A549 (cell line): ENCODE measurements around the gene PHF21A. TPM values are rescaled to one million over a fixed set of nuclear protein-coding genes. Genes with fewer than 3 reads are reported as not detected.
A peak's percentile ranks its signal among the peaks of the same experiment; 100 is the strongest.

Experiments used
- ATAC-seq, 2 experiments: fragments of 200-7000 bp in 1 of 2; fragments of >200 bp in 1 of 2; cut with Nextera tagmentation in 1 of 2; cut with Tn5 transposase in 1 of 2; 3 replicates each; pipeline versions ENCODE4 v1.8.0 to v1.9.1; 2018 to 2020; ENCODE audit warnings: mild to moderate bottlenecking in 1 of 2, moderate library complexity in 1 of 2
- CTCF ChIA-PET: fragments of 300-600 bp; sonication (Branson Sonifier 250); formaldehyde crosslinking; extraction: SDS; loops from one replicate; lab custom pipeline; 2021; ENCODE audit warnings: antibody characterized with exemption, inconsistent platforms; lab: Yijun Ruan, JAX
- POLR2A ChIA-PET: fragments of 350-600 bp; formaldehyde crosslinking; extraction: SDS; loops from one replicate; lab custom pipeline; 2021; ENCODE audit warnings: antibody characterized with exemption, inconsistent platforms; lab: Yijun Ruan, JAX
- DNase-seq, 2 experiments: peaks; one replicate each; pipeline versions ENCODE4 v3.0.0 to v3.0.0-alpha.2; 2011 to 2016; ENCODE audit warnings: low read depth in 1 of 2, low spot score in 1 of 2
- FAIRE-seq: peaks from 2 replicates; lab custom pipeline; 2011; peaks lifted over from hg19 to GRCh38; lab: Jason Lieb, UNC
- H3K27ac ChIP-seq, 2 experiments: fragments of >200 bp; sonication (Bioruptor Twin); formaldehyde crosslinking; 3 replicates each; pipeline ENCODE4 v1.5.1; 2016 to 2017
- H3K4me1 ChIP-seq: fragments of >200 bp; sonication (Bioruptor Twin); formaldehyde crosslinking; 3 replicates; pipeline ENCODE4 v1.6.1; 2016
- H3K4me2 ChIP-seq: fragments of >200 bp; sonication (Bioruptor Twin); formaldehyde crosslinking; 3 replicates; pipeline ENCODE4 v1.6.1; 2016
- H3K4me3 ChIP-seq: fragments of >200 bp; sonication (Bioruptor Twin); formaldehyde crosslinking; 3 replicates; pipeline ENCODE4 v1.5.1; 2016
- H3K9me3 ChIP-seq: fragments of >200 bp; sonication (Bioruptor Twin); formaldehyde crosslinking; 3 replicates; pipeline ENCODE4 v1.6.1; 2016
- CBX2 ChIP-seq: fragments of 200-600 bp; sonication (generic); IDR thresholded peaks from 2 replicates; pipeline ENCODE4 v1.6.1; 2016; ENCODE audit warnings: low read depth, mild to moderate bottlenecking, borderline replicate concordance
- CHD4 ChIP-seq: fragments of 200-600 bp; sonication (generic); IDR thresholded peaks from 2 replicates; pipeline ENCODE4 v1.6.1; 2016; ENCODE audit warnings: antibody characterized with exemption, mild to moderate bottlenecking, borderline replicate concordance
- E2F6 ChIP-seq: IDR thresholded peaks from 2 replicates; pipeline ENCODE4 v1.6.1; 2012; ENCODE audit warnings: low read depth, borderline replicate concordance
- ELK1 ChIP-seq: fragments of 150-350 bp; IDR thresholded peaks from 2 replicates; pipeline ENCODE4 v1.6.1; 2014; ENCODE audit warnings: low read depth, mild to moderate bottlenecking, low read length
- EP300 ChIP-seq, 2 experiments: fragments of >200 bp; sonication (Bioruptor Twin); formaldehyde crosslinking; IDR thresholded peaks; 2 replicates in 1 of 2; 3 replicates in 1 of 2; pipeline ENCODE4 v1.6.1; 2016 to 2017
- ESRRA ChIP-seq: fragments of 150-350 bp; IDR thresholded peaks from 2 replicates; pipeline ENCODE4 v1.6.1; 2014; ENCODE audit warnings: mild to moderate bottlenecking, low read length, borderline replicate concordance
- FOSL2 ChIP-seq, 2 experiments: fragments of 450-650 bp in 1 of 2; fragments of >200 bp in 1 of 2; sonication (Bioruptor Twin) in 1 of 2; formaldehyde crosslinking; IDR thresholded peaks; 2 replicates each; pipeline versions ENCODE4 v1.5.0 to v1.6.1; 2016 to 2020; ENCODE audit warnings: mild to moderate bottlenecking in 1 of 2, moderate library complexity in 1 of 2
- GATA3 ChIP-seq: IDR thresholded peaks from 2 replicates; pipeline ENCODE4 v1.6.1; 2012; ENCODE audit warnings: borderline replicate concordance
- HES2 ChIP-seq: fragments of >200 bp; sonication (Bioruptor Twin); formaldehyde crosslinking; IDR thresholded peaks from 2 replicates; pipeline ENCODE4 v1.6.1; 2016
- HEYL ChIP-seq: fragments of 250-450 bp; sonication (Bioruptor Pico); IDR thresholded peaks from 2 replicates; pipeline ENCODE4 v1.8.0; 2021; ENCODE audit warnings: mild to moderate bottlenecking, moderate library complexity
- HOXA7 ChIP-seq: fragments of 250-450 bp; sonication (Bioruptor Pico); IDR thresholded peaks from 2 replicates; pipeline ENCODE4 v1.5.0; 2020; ENCODE audit warnings: mild to moderate bottlenecking, moderate library complexity
- HOXB13 ChIP-seq: fragments of 250-450 bp; sonication (Bioruptor Pico); IDR thresholded peaks from 2 replicates; pipeline ENCODE4 v1.5.0; 2020; ENCODE audit warnings: low read depth, mild to moderate bottlenecking, moderate library complexity
- JUN ChIP-seq, 2 experiments: fragments of >200 bp; sonication (Bioruptor Twin); formaldehyde crosslinking; IDR thresholded peaks; 2 replicates in 1 of 2; 3 replicates in 1 of 2; pipeline ENCODE4 v1.6.1; 2016 to 2017
- MAFK ChIP-seq: fragments of 450-650 bp; IDR thresholded peaks from 2 replicates; pipeline ENCODE4 v1.6.1; 2014; ENCODE audit not compliant: partially characterized antibody
- MAZ ChIP-seq: fragments of 150-350 bp; IDR thresholded peaks from 2 replicates; pipeline ENCODE4 v1.6.1; 2014; ENCODE audit warnings: antibody characterized with exemption, low read depth, low read length, borderline replicate concordance
- MYC ChIP-seq: IDR thresholded peaks from 2 replicates; pipeline ENCODE4 v1.6.1; 2012; ENCODE audit warnings: mild to moderate bottlenecking, inconsistent platforms, low read length, improper control_type of control experiment, borderline replicate concordance
- NFE2L2 ChIP-seq: fragments of 150-350 bp; conservative IDR thresholded peaks from 2 replicates; pipeline ENCODE4 v1.6.1; 2014; ENCODE audit warnings: low read length
- NPAS2 ChIP-seq: fragments of 250-450 bp; sonication (Bioruptor Pico); IDR thresholded peaks from 2 replicates; pipeline ENCODE4 v1.8.0; 2022; ENCODE audit warnings: mild to moderate bottlenecking, moderate library complexity, borderline replicate concordance
- PHF8 ChIP-seq: fragments of 200-600 bp; sonication (generic); IDR thresholded peaks from 2 replicates; pipeline ENCODE4 v1.6.1; 2016; ENCODE audit warnings: low read depth, mild to moderate bottlenecking, antibody characterized with exemption, moderate library complexity, borderline replicate concordance
- POLR2A ChIP-seq: IDR thresholded peaks from 2 replicates; pipeline ENCODE4 v1.6.1; 2012; ENCODE audit warnings: mild to moderate bottlenecking, low read length
- POLR2AphosphoS2 ChIP-seq: conservative IDR thresholded peaks from 2 replicates; pipeline ENCODE4 v1.6.1; 2012; ENCODE audit warnings: low read length, improper control_type of control experiment, inconsistent platforms
- RAD21 ChIP-seq, 2 experiments: fragments of >200 bp in 1 of 2; sonication (Bioruptor Twin) in 1 of 2; formaldehyde crosslinking in 1 of 2; IDR thresholded peaks in 1 of 2; conservative IDR thresholded peaks in 1 of 2; 2 replicates in 1 of 2; 3 replicates in 1 of 2; pipeline ENCODE4 v1.6.1; 2012 to 2018; ENCODE audit warnings: inconsistent platforms in 1 of 2
- RARB ChIP-seq: fragments of 250-450 bp; sonication (Bioruptor Pico); IDR thresholded peaks from 2 replicates; pipeline ENCODE4 v1.8.0; 2021; ENCODE audit warnings: mild to moderate bottlenecking, moderate library complexity
- SMC3 ChIP-seq: fragments of >200 bp; sonication (Bioruptor Twin); formaldehyde crosslinking; IDR thresholded peaks from 3 replicates; pipeline ENCODE4 v1.6.1; 2018; ENCODE audit warnings: inconsistent platforms
- ZFP36 ChIP-seq: fragments of 450-650 bp; IDR thresholded peaks from 2 replicates; pipeline ENCODE4 v1.6.1; 2014; ENCODE audit warnings: borderline replicate concordance; ENCODE audit not compliant: partially characterized antibody
- ZNF302 ChIP-seq: fragments of 250-450 bp; sonication (Bioruptor Pico); IDR thresholded peaks from 2 replicates; pipeline ENCODE4 v1.9.0; 2021; ENCODE audit warnings: inconsistent platforms, mild to moderate bottlenecking, moderate library complexity
- ZSCAN20 ChIP-seq: fragments of 250-450 bp; sonication (Bioruptor Pico); IDR thresholded peaks from 2 replicates; pipeline ENCODE4 v1.8.0; 2022; ENCODE audit warnings: mild to moderate bottlenecking, moderate library complexity
- WGBS: methylation state at CpG from one replicate; pipeline ENCODE4 v1.1.6; 2017; ENCODE audit errors: missing lambda C conversion rate; 5-methylcytosine and 5-hydroxymethylcytosine counted together
- polyA plus RNA-seq, 4 experiments: library from polyadenylated mRNA; depleted of rRNA in 3 of 4; stranded (reverse); fragments of >200 nt; fragmentation: RNase III in 1 of 4; extraction: RNeasy Plus Mini Kit Qiagen cat#74134 plus additional on column Dnase treatment in 1 of 4; gene quantifications; 2 replicates in 3 of 4; 3 replicates in 1 of 4; pipeline ENCODE4 v1.2.3, GENCODE V29; 2011 to 2017
- TF ChIP-seq, protein P1 (sequence below): fragments of 250-450 bp; sonication (Bioruptor Pico); IDR thresholded peaks from 2 replicates; pipeline ENCODE4 v1.5.0; 2020; ENCODE audit warnings: low read depth, mild to moderate bottlenecking, moderate library complexity

The PHF21A gene
- polyA plus RNA-seq, 2 of the 4 experiments (the other 2 are of a cell fraction): 20.0 to 31.9 TPM

- ChIA-PET POLR2A (interaction anchor here (1.0 to 1.4 kb wide), 5 partner anchors 9 to 204 kb away, joined by 3 to 9 read pairs (median 6); partner anchors contain the start of gene PHF21A), CTCF (interaction anchor here (0.7 to 3.6 kb wide), 6 partner anchors 10 to 51 kb away, joined by 3 to 12 read pairs (median 3); no protein-coding TSS in a partner anchor)
- Histone ChIP-seq H3K4me1 (peaks cover 13% of the 10 kb centered on the region; the same call in 2 of the 3 replicates), H3K4me3 (peak overlapping the region; percentile 81), H3K4me2 (peak overlapping the region; percentile 86), H3K27ac (peak overlapping the region; percentile 88 to 96), H3K9me3 (no peaks in the 10 kb centered on the region)
- ATAC-seq (no peak), DNase-seq (no peak), FAIRE-seq (no peak)
- 3% methylated on average over 10 of the region's 16 CpGs for WGBS
- TF ChIP-seq NFE2L2: no peak
- TF ChIP-seq ZNF302 (CRISPR knock-in tag): no peak
- TF ChIP-seq, protein P1, sequence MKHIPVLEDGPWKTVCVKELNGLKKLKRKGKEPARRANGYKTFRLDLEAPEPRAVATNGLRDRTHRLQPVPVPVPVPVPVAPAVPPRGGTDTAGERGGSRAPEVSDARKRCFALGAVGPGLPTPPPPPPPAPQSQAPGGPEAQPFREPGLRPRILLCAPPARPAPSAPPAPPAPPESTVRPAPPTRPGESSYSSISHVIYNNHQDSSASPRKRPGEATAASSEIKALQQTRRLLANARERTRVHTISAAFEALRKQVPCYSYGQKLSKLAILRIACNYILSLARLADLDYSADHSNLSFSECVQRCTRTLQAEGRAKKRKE: no peak
- TF ChIP-seq MAZ: no peak
- TF ChIP-seq RAD21 (conservative IDR thresholded peaks at IDR 0.05 in 1 of 2, IDR thresholded peaks at IDR 0.05 in 1 of 2): no peak
- no peak for TF ChIP-seq POLR2A
- no peak for TF ChIP-seq EP300 (IDR thresholded peaks at IDR 0.05)
- no peak for TF ChIP-seq E2F6
- TF ChIP-seq ZSCAN20 (CRISPR knock-in tag): no peak
- TF ChIP-seq RARB (CRISPR knock-in tag): no peak
- no peak for TF ChIP-seq SMC3
Measured at GRCh38 chr11:45917286-45917622, 204.0 kb downstream of the PHF21A start.

DNA sequence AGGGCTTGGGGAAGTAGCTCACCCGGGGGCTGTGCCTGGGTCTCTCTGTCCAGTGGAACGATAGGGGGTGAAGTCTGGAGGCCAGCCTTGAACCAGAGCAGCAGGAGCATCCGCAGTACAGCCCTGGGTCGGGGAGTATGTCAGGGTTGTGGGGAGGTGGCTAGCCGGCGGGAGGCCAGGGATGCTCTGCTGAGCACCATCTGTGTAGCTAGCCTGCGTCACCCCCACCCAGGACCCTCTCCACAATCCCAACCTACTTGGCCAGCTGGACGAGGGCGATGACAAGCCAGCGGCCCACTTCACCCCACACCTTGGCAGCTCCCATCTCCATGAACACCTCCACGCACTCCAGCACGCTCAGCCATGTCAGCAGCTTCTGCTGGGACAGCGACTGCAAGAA is 205.8 kb downstream of the PHF21A start:
- WGBS: 84% methylated on average over 10 of the region's 13 CpGs
- Histone ChIP-seq H3K4me3 (no peak overlapping the region), H3K27ac (no peak overlapping the region), H3K4me2 (no peak overlapping the region), H3K4me1 (peaks cover 13% of the 10 kb centered on the region; the same call in 2 of the 3 replicates), H3K9me3 (no peaks in the 10 kb centered on the region)
- ChIA-PET CTCF (interaction anchor here (0.9 to 2.3 kb wide), 2 partner anchors 17 to 73 kb away, joined by 4 to 5 read pairs; no protein-coding TSS in a partner anchor), POLR2A (no interaction called here)
- ATAC-seq (no peak), FAIRE-seq (no peak), DNase-seq (no peak)
- TF ChIP-seq JUN (IDR thresholded peaks at IDR 0.05): no peak
- no peak for TF ChIP-seq NPAS2 (CRISPR knock-in tag)

GRCh38 chr11:45913942-45914635 is 207.2 kb downstream of the PHF21A start:
- ATAC-seq (no peak), DNase-seq (no peak), FAIRE-seq (no peak)
- Histone ChIP-seq H3K4me2 (no peak overlapping the region), H3K9me3 (no peaks in the 10 kb centered on the region), H3K27ac (no peak overlapping the region), H3K4me1 (peaks cover 12% of the 10 kb centered on the region; the same call in 2 of the 3 replicates), H3K4me3 (no peak overlapping the region)
- 85% methylated on average over 16 of the region's 22 CpGs for WGBS
- POLR2A ChIA-PET: no interaction called here
- CTCF ChIA-PET: interaction anchor here (1.5 to 2.3 kb wide), 2 partner anchors 15 to 43 kb away, joined by 4 to 5 read pairs; no protein-coding TSS in a partner anchor
- no peak for TF ChIP-seq HOXB13 (CRISPR knock-in tag)
- TF ChIP-seq ZFP36: no peak
- no peak for TF ChIP-seq POLR2AphosphoS2
- no peak for TF ChIP-seq ELK1
- TF ChIP-seq GATA3: no peak
- TF ChIP-seq RAD21 (conservative IDR thresholded peaks at IDR 0.05 in 1 of 2, IDR thresholded peaks at IDR 0.05 in 1 of 2): no peak
- TF ChIP-seq HEYL (CRISPR knock-in tag): no peak
- no peak for TF ChIP-seq HOXA7 (CRISPR knock-in tag)
- TF ChIP-seq ESRRA: no peak
- TF ChIP-seq, protein P1: no peak
- TF ChIP-seq PHF8: no peak
- no peak for TF ChIP-seq E2F6
- TF ChIP-seq HES2: no peak
- TF ChIP-seq CHD4: no peak
- no peak for TF ChIP-seq RARB (CRISPR knock-in tag)
- TF ChIP-seq MYC: no peak
- TF ChIP-seq MAFK: no peak
- no peak for TF ChIP-seq FOSL2 (IDR thresholded peaks at IDR 0.05)
- no peak for TF ChIP-seq FOSL2 (CRISPR knock-in tag; IDR thresholded peaks at IDR 0.05)
- TF ChIP-seq CBX2: no peak
